SK-N-SH (cell line): ENCODE results near the gene NKX6-2. TPM values are rescaled to one million over a fixed set of nuclear protein-coding genes. Genes with fewer than 3 reads are reported as not detected.

Experiments
- CTCF ChIA-PET: fragments of 300-600, 350-600 bp; formaldehyde crosslinking; extraction: SDS; loops from one replicate; lab custom pipeline; 2021; lab: Yijun Ruan, JAX
- POLR2A ChIA-PET: fragments of 350-600 bp; sonication (Branson Sonifier 250); formaldehyde crosslinking; extraction: SDS; loops from one replicate; lab custom pipeline; 2020; ENCODE audit warnings: antibody characterized with exemption, inconsistent platforms; lab: Yijun Ruan, JAX
- DNase-seq: peaks from one replicate; pipeline ENCODE4 v3.0.0; 2012
- H2AFZ ChIP-seq: fragments of 200-600 bp; sonication (generic); 2 replicates; pipeline ENCODE4 v1.8.1; 2016; ENCODE audit warnings: antibody characterized with exemption, mild to moderate bottlenecking, low read depth
- H3F3A ChIP-seq: fragments of 200-600 bp; sonication (generic); replicated peaks from 2 replicates; pipeline ENCODE3; 2016; ENCODE audit warnings: antibody characterized with exemption, mild to moderate bottlenecking; ENCODE audit not compliant: insufficient read depth
- H3K27ac ChIP-seq, 2 experiments: fragments of 200-500 bp in 1 of 2; fragments of 200-600 bp in 1 of 2; sonication (Bioruptor generic) in 1 of 2; sonication (generic), shearing (Covaris generic) in 1 of 2; 2 replicates each; pipeline versions ENCODE4 v1.5.1 to v1.6.1; 2014 to 2016; ENCODE audit warnings: low read depth in 2 of 2, inconsistent platforms in 1 of 2, low read length in 1 of 2, mild to moderate bottlenecking in 1 of 2, mixed read lengths in 1 of 2
- H3K27me3 ChIP-seq: fragments of 200-600 bp; sonication (generic), shearing (Covaris generic); 2 replicates; pipeline ENCODE4 v1.6.1; 2016; ENCODE audit warnings: mixed run types; ENCODE audit not compliant: insufficient read depth
- H3K36me3 ChIP-seq, 2 experiments: fragments of 200-500 bp in 1 of 2; fragments of 200-600 bp in 1 of 2; sonication (Bioruptor generic) in 1 of 2; sonication (generic) in 1 of 2; replicated peaks in 1 of 2; 2 replicates each; pipeline versions ENCODE3 to v1.5.1; 2014 to 2016; ENCODE audit warnings: low read length in 1 of 2, mild to moderate bottlenecking in 1 of 2; ENCODE audit not compliant: insufficient read depth in 2 of 2, control insufficient read depth in 1 of 2
- H3K4me1 ChIP-seq, 2 experiments: fragments of 200-500 bp in 1 of 2; fragments of 200-600 bp in 1 of 2; sonication (Bioruptor generic) in 1 of 2; sonication (generic), shearing (Covaris generic) in 1 of 2; 2 replicates each; pipeline versions ENCODE4 v1.5.1 to v1.6.1; 2014 to 2016; ENCODE audit warnings: low read depth in 1 of 2, low read length in 1 of 2, mixed run types in 1 of 2; ENCODE audit not compliant: insufficient read depth in 2 of 2, control insufficient read depth in 1 of 2
- H3K4me2 ChIP-seq: fragments of 200-600 bp; sonication (generic), shearing (Covaris generic); 2 replicates; pipeline ENCODE4 v1.6.1; 2017; ENCODE audit warnings: mixed run types
- H3K4me3 ChIP-seq, 2 experiments: fragments of 200-500 bp in 1 of 2; fragments of 200-600 bp in 1 of 2; sonication (Bioruptor generic) in 1 of 2; sonication (generic), shearing (Covaris generic) in 1 of 2; 2 replicates each; pipeline versions ENCODE4 v1.5.1 to v1.8.1; 2014 to 2016; ENCODE audit warnings: low read depth in 2 of 2, inconsistent platforms in 1 of 2, low read length in 1 of 2, mild to moderate bottlenecking in 1 of 2, mixed read lengths in 1 of 2, moderate library complexity in 1 of 2
- H3K79me2 ChIP-seq: fragments of 200-600 bp; sonication (generic); 2 replicates; pipeline ENCODE4 v1.8.1; 2017; ENCODE audit warnings: mild to moderate bottlenecking; ENCODE audit not compliant: insufficient read depth
- H3K9ac ChIP-seq: fragments of 200-600 bp; sonication (generic); 2 replicates; pipeline ENCODE4 v1.6.1; 2017; ENCODE audit warnings: mixed run types
- H3K9me2 ChIP-seq: fragments of 200-600 bp; sonication (generic); 2 replicates; pipeline ENCODE4 v1.6.1; 2017; ENCODE audit warnings: mixed run types
- H3K9me3 ChIP-seq: fragments of 200-600 bp; sonication (generic); 2 replicates; pipeline ENCODE4 v1.6.1; 2017; ENCODE audit warnings: mixed run types, mild to moderate bottlenecking, moderate library complexity
- H4K20me1 ChIP-seq: fragments of 200-600 bp; sonication (generic); 2 replicates; pipeline ENCODE4 v1.6.1; 2017; ENCODE audit warnings: mild to moderate bottlenecking, mixed run types; ENCODE audit not compliant: insufficient read depth
- CHD2 ChIP-seq: fragments of 150-350 bp; IDR thresholded peaks from 2 replicates; pipeline ENCODE4 v1.6.1; 2018; ENCODE audit warnings: low read length; ENCODE audit not compliant: partially characterized antibody
- EP300 ChIP-seq, 2 experiments: IDR thresholded peaks; 2 replicates each; pipeline versions ENCODE4 v1.4.0 to v1.6.1; 2012; ENCODE audit warnings: borderline replicate concordance in 1 of 2, low read depth in 1 of 2, low read length in 1 of 2
- EZH2phosphoT487 ChIP-seq: fragments of 200-600 bp; sonication (generic); IDR thresholded peaks from 2 replicates; pipeline ENCODE4 v1.6.1; 2017; ENCODE audit warnings: low read depth, mixed run types, mild to moderate bottlenecking, antibody characterized with exemption, moderate library complexity, borderline replicate concordance
- FOXJ3 ChIP-seq: sonication (generic); formaldehyde crosslinking; IDR thresholded peaks from 2 replicates; pipeline ENCODE4 v1.5.1; 2020; ENCODE audit warnings: mild to moderate bottlenecking, missing genetic modification reagents
- FOXM1 ChIP-seq: IDR thresholded peaks from 2 replicates; pipeline ENCODE4 v1.4.0; 2012; ENCODE audit warnings: low read depth, mild to moderate bottlenecking
- GABPA ChIP-seq: IDR thresholded peaks from 2 replicates; pipeline ENCODE4 v1.4.0; 2012; ENCODE audit warnings: low read depth, mild to moderate bottlenecking
- RAD21 ChIP-seq: IDR thresholded peaks from 2 replicates; pipeline ENCODE4 v1.6.1; 2012; ENCODE audit warnings: mild to moderate bottlenecking, low read length
- RCOR1 ChIP-seq: fragments of 150-350 bp; IDR thresholded peaks from 2 replicates; pipeline ENCODE4 v1.6.1; 2017; ENCODE audit warnings: antibody characterized with exemption, low read length
- SIN3A ChIP-seq: IDR thresholded peaks from 2 replicates; pipeline ENCODE4 v1.6.1; 2012; ENCODE audit warnings: low read depth, mild to moderate bottlenecking, low read length, moderate library complexity, borderline replicate concordance
- SMC3 ChIP-seq: IDR thresholded peaks from 2 replicates; pipeline ENCODE4 v1.6.1; 2012; ENCODE audit warnings: low read depth, low read length, improper control_type of control experiment
- WGBS: methylation state at CpG from one replicate; pipeline ENCODE4 v1.1.6; 2017; ENCODE audit warnings: low lambda C conversion rate; 5-methylcytosine and 5-hydroxymethylcytosine counted together
- polyA plus RNA-seq, 3 experiments: library from polyadenylated mRNA; depleted of rRNA; stranded (reverse); fragments of >200 nt; gene quantifications; 2 replicates each; pipeline ENCODE4 v1.2.3, GENCODE V29; 2012
- TF ChIP-seq, protein P1 (sequence below): fragments of 200-600 bp; sonication (generic); IDR thresholded peaks from 2 replicates; pipeline ENCODE4 v1.6.1; 2017; ENCODE audit warnings: antibody characterized with exemption, mild to moderate bottlenecking, moderate library complexity
- TF ChIP-seq, protein P2 (sequence below): fragments of 150-350 bp; IDR thresholded peaks from 2 replicates; pipeline ENCODE4 v1.6.1; 2016; ENCODE audit warnings: mild to moderate bottlenecking, low read depth, low read length
- TF ChIP-seq, protein P3 (sequence below): IDR thresholded peaks from 2 replicates; pipeline ENCODE4 v1.4.0; 2012; ENCODE audit warnings: low read depth, borderline replicate concordance

NKX6-2 gene
- polyA plus RNA-seq, 1 of the 3 experiments (the other 2 are of a cell fraction), result not detected

DNA sequence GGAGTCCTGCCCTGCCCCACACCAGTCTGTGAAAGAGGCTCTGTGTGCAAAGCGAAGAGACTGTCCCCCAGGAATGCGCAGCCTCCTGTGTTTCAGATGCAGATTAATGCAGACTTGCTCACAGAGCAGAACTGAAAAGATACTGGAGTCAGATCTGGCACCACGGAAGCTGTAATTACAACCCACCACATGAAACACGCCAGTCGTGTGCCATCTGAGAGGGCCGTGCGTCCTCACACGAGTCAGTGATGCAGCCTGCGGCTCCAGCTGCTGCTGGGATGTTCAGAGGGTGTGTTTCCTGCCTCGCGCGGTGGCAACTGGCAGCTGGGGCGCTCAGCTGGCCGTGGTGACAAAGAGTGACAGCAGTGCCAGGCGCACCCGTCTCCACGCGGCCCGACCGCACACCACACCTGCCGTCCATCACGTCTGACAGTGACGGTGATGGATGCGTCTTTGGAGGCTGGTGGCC, 50.0 kb downstream of the NKX6-2 start:
- Histone ChIP-seq H3K79me2 (no peaks in the 10 kb centered on the region), H2AFZ (no peak overlapping the region)
- POLR2A ChIA-PET, result no interaction called here

DNA sequence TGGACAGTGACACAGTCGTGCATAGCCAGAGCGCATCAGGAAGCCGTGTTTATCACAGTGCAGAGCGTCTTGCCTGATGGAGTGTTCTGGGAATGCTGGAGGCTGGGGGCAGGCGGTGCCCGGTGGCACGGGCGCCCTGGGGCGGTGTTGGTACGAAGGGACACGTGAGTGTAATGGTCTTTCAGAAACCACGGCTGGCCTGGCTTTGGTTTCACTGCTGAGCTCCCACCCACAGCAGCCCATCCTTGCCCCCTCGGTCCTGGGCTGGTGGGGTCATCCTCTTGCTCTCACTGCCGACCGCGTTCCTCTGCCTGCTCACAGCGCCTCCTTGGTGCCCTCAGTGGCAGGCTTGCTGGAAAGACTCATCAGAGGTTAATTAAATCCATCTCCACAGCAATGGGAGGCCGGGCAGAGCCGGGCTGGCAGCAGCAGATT, 50.6 kb downstream of the NKX6-2 start:
- H3K79me2 ChIP-seq, result no peaks in the 10 kb centered on the region
- no peaks in the 10 kb centered on the region for H3K9me3 ChIP-seq
- ChIA-PET POLR2A (no interaction called here), CTCF (interaction anchor here (1.0 to 6.8 kb wide), 5 partner anchors 13 to 125 kb away, joined by 3 to 42 read pairs (median 3); no protein-coding TSS in a partner anchor)
- H4K20me1 ChIP-seq, result no peaks in the 10 kb centered on the region
- H2AFZ ChIP-seq, result no peak overlapping the region
- no peak overlapping the region for H3K4me2 ChIP-seq
- H3K27ac ChIP-seq, result peak overlapping the region in 1 of 2 experiments; percentile 70; a peak in 2 of 4 replicates
- H3K36me3 ChIP-seq, result no peaks in the 10 kb centered on the region
- H3K27me3 ChIP-seq, result no peaks in the 10 kb centered on the region
- peak; percentile 46 for TF ChIP-seq RAD21
- TF ChIP-seq, protein P1, sequence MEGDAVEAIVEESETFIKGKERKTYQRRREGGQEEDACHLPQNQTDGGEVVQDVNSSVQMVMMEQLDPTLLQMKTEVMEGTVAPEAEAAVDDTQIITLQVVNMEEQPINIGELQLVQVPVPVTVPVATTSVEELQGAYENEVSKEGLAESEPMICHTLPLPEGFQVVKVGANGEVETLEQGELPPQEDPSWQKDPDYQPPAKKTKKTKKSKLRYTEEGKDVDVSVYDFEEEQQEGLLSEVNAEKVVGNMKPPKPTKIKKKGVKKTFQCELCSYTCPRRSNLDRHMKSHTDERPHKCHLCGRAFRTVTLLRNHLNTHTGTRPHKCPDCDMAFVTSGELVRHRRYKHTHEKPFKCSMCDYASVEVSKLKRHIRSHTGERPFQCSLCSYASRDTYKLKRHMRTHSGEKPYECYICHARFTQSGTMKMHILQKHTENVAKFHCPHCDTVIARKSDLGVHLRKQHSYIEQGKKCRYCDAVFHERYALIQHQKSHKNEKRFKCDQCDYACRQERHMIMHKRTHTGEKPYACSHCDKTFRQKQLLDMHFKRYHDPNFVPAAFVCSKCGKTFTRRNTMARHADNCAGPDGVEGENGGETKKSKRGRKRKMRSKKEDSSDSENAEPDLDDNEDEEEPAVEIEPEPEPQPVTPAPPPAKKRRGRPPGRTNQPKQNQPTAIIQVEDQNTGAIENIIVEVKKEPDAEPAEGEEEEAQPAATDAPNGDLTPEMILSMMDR, result no peak
- no peak for TF ChIP-seq EP300 (IDR thresholded peaks at IDR 0.05; ENCODE audit: borderline replicate concordance in 1 of 2, low read depth in 1 of 2, low read length in 1 of 2)
- TF ChIP-seq SMC3, result peak; percentile 1; the same call in 1 of the 2 replicates
- TF ChIP-seq RCOR1, result peak; percentile 54; the same call in 1 of the 2 replicates
- TF ChIP-seq CHD2, result peak; percentile 30
- 55% methylated on average over 14 of the region's 19 CpGs for WGBS
- DNase-seq, result peak; percentile 89
- H3K9me2 ChIP-seq, result no peaks in the 10 kb centered on the region
- H3K9ac ChIP-seq, result no peak overlapping the region
- H3F3A ChIP-seq, result no peaks in the 10 kb centered on the region
- H3K4me1 ChIP-seq, result peaks cover 0 to 35% of the 10 kb centered on the region in 2 experiments; a peak in 1 of 4 replicates
- no peak overlapping the region; a peak in 1 of 4 replicates for H3K4me3 ChIP-seq

More for the DNA sequence above, 50.0 kb downstream of the NKX6-2 start:
- Histone ChIP-seq H3F3A (no peaks in the 10 kb centered on the region), H3K4me1 (peaks cover 0 to 30% of the 10 kb centered on the region in 2 experiments; a peak in 1 of 4 replicates), H3K27me3 (no peaks in the 10 kb centered on the region), H3K9me3 (no peaks in the 10 kb centered on the region), H3K36me3 (no peaks in the 10 kb centered on the region), H3K27ac (peak overlapping the region in 1 of 2 experiments; percentile 70; a peak in 2 of 4 replicates), H4K20me1 (no peaks in the 10 kb centered on the region), H3K9me2 (no peaks in the 10 kb centered on the region), H3K4me2 (no peak overlapping the region), H3K9ac (no peak overlapping the region), H3K4me3 (no peak overlapping the region)
- WGBS, result 96% methylated on average over 12 of the region's 24 CpGs
- TF ChIP-seq FOXM1, result no peak
- peak; percentile 63 for DNase-seq
- CTCF ChIA-PET, result interaction anchor here (0.8 to 6.8 kb wide), 6 partner anchors 13 to 572 kb away, joined by 3 to 42 read pairs (median 3); no protein-coding TSS in a partner anchor

DNA sequence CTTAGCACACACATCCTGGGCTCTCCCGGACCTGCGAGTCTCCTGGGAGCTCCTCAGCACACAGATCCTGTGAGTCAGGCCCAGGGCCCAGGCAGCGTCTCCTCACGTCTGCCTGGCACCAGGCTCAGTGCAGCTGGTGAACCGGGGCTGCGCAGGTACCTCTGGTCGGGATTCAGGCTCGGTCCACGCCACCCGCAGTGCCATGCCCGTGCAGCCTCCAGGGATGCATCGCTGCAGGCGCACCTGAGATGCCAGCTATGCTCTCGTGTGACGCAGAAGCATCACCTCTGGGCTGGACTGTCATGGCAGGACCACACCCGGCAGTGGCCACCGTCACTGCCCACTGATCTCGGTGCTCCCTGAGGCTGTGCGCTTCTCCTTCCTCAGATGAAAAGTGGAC, 52.0 kb downstream of the NKX6-2 start:
- H4K20me1 ChIP-seq, result no peaks in the 10 kb centered on the region
- no peaks in the 10 kb centered on the region for H3K9me2 ChIP-seq
- no peak for TF ChIP-seq EZH2phosphoT487
- TF ChIP-seq FOXJ3 (CRISPR knock-in tag), result no peak
- TF ChIP-seq SIN3A, result no peak
- no peak for TF ChIP-seq GABPA
- TF ChIP-seq, protein P2, sequence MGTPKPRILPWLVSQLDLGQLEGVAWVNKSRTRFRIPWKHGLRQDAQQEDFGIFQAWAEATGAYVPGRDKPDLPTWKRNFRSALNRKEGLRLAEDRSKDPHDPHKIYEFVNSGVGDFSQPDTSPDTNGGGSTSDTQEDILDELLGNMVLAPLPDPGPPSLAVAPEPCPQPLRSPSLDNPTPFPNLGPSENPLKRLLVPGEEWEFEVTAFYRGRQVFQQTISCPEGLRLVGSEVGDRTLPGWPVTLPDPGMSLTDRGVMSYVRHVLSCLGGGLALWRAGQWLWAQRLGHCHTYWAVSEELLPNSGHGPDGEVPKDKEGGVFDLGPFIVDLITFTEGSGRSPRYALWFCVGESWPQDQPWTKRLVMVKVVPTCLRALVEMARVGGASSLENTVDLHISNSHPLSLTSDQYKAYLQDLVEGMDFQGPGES, result no peak
- TF ChIP-seq, protein P3, sequence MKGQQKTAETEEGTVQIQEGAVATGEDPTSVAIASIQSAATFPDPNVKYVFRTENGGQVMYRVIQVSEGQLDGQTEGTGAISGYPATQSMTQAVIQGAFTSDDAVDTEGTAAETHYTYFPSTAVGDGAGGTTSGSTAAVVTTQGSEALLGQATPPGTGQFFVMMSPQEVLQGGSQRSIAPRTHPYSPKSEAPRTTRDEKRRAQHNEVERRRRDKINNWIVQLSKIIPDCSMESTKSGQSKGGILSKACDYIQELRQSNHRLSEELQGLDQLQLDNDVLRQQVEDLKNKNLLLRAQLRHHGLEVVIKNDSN, result no peak
- no peak for TF ChIP-seq EP300 (IDR thresholded peaks at IDR 0.05; ENCODE audit: borderline replicate concordance in 1 of 2, low read depth in 1 of 2, low read length in 1 of 2)
- no peak for TF ChIP-seq CHD2
- no peak overlapping the region for H3K27ac ChIP-seq
- H3K4me2 ChIP-seq, result no peak overlapping the region
- no peaks in the 10 kb centered on the region for H3F3A ChIP-seq
- no peak for DNase-seq
- H3K9ac ChIP-seq, result no peak overlapping the region
- no peaks in the 10 kb centered on the region for H3K79me2 ChIP-seq
- ChIA-PET CTCF (interaction anchor here (1.0 to 6.8 kb wide), 2 partner anchors 67 to 78 kb away, joined by 3 to 42 read pairs; no protein-coding TSS in a partner anchor), POLR2A (no interaction called here)
- H3K9me3 ChIP-seq, result no peaks in the 10 kb centered on the region
- no peak overlapping the region for H2AFZ ChIP-seq
- no peaks in the 10 kb centered on the region for H3K27me3 ChIP-seq
- no peaks in the 10 kb centered on the region for H3K36me3 ChIP-seq
- WGBS, result 92% methylated on average over 11 of the region's 19 CpGs
- peaks cover 0 to 49% of the 10 kb centered on the region in 2 experiments; a peak in 1 of 4 replicates for H3K4me1 ChIP-seq
- no peak overlapping the region for H3K4me3 ChIP-seq
